Left cardiac atrium (tissue), 4 donors: Measurements from ENCODE around the gene XYLB. TPM values are rescaled to one million over a fixed set of nuclear protein-coding genes. Genes with fewer than 3 reads are reported as not detected.
"Not testable (repeated sequence)": the region's sequence is repeated elsewhere in the genome, so short reads cannot be mapped to it uniquely, and the experiment has no call there.

Experiments
- ATAC-seq, 2 donors: fragments of 200-7000 bp; cut with Tn5 transposase; one replicate each; pipeline ENCODE4 v1.9.1; 2020; ENCODE audit warnings: mild to moderate bottlenecking in 2 of 2, moderate library complexity in 2 of 2
- DNase-seq: peaks from one replicate; pipeline ENCODE4 v3.0.0-alpha.2; 2020
- intact Hi-C, 2 donors: fragments of 100-400 bp; cut with DNase I; formaldehyde crosslinking; loops; one replicate each; pipeline versions ENCODE4 v1.14.1 to v1.15.1; 2022 to 2023
- long read RNA-seq: library from polyadenylated mRNA; unstranded; transcript quantifications from one replicate; pipeline ENCODE4 v2.0.0, GENCODE V29; 2021
- total RNA-seq, 2 donors: library from RNA; stranded (reverse); fragmentation: NEBNext Ultra II Directional; extraction: Animal tissue kit (Norgen Biotek cat#: 25700); gene quantifications; one replicate each; pipeline ENCODE4 v1.2.1, GENCODE V29; 2021
- donor health status: DM: no; HTN: yes; CAD: no.
- donor health status: DM: no; HTN: yes; CAD: no; lungs with severe emphysema.
- donor health status: DM: yes; HTN: yes; CAD: no.
- donor health status: Dilated cardiomyopathy.

The XYLB gene
- total RNA-seq = 1 to 10 TPM; 1.6 TPM
- long read RNA-seq, partial matches to known transcripts = 0 of 1 reads
- long read RNA-seq, other reads (novel, unspliced or antisense) = 1 of 1 reads

DNA sequence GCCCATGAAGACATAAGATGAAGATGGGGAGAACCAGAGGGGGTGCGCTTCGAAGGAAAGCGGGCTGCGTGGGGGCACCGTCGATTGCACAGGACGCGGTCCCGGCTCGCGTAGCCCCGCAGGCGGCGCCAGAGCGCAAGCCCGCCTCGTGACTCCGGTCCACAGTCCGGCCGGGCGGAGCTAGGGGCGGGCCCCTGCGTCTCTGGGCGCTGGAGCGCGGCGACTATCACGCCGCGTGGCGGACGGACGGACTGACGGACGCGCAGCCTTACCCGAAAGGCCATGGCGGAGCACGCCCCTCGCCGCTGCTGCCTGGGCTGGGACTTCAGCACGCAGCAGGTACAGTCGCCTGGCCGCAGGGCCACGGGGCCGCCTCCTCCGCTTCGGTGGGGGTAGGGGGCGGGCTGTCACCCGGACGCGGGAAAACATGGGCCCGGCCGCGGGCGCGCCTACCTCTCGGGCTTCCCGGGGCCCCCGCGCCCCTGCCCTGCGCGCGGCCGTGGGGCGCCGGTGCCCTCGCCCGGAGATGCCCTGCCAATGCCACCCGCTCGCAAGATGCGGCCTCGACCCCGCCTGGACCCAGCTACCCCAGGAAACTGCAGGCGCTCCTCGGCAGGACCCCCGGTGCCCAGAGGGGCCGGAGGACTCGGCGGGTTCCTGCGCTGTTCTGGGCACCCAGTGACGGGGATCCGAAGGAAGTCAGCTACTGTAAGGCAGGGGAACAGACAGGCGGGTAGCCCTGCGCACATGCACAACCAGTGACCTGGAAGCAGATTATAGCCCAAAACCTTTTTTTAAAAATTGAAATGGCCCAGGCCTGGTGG, at the start of gene XYLB:
Gene XYLB (plus strand): TSS at position 199 of the 824 bp plus-strand sequence. CDS start 84 bp downstream, at position 283.
- ATAC-seq (peak; percentile 99), DNase-seq (peak; percentile 92)
- intact Hi-C loops = loop anchor here (2.0 to 5.0 kb wide), 3 partner anchors 131 to 229 kb away; no protein-coding TSS in a partner anchor

DNA sequence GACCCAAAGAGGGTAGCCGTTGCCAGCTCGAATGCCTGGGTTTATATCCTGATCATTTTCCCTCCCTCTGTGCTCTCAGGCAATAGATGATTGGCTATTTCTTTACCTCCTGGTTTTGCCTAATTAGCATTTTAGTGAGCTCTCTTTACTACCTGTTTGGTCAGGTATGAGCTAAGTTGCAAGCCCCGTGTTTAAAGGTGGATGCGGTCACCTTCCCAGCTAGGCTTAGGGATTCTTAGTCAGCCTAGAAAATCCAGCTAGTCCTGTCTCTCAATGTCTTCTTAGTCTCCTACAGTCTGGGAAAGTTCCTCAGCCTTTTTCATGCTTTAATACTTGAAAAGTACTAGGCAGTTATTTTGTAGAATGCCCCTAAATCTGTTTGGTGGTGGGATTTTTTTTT, 49.5 kb upstream of the XYLB start:
- ATAC-seq, intact Hi-C loops, DNase-seq: not testable (repeated sequence)

- DNase-seq = no peak
- ATAC-seq = no peak
- intact Hi-C loops = no loop called here
Measured at GRCh38 chr3:38297537-38297936, 49.0 kb upstream of the XYLB start.

DNA sequence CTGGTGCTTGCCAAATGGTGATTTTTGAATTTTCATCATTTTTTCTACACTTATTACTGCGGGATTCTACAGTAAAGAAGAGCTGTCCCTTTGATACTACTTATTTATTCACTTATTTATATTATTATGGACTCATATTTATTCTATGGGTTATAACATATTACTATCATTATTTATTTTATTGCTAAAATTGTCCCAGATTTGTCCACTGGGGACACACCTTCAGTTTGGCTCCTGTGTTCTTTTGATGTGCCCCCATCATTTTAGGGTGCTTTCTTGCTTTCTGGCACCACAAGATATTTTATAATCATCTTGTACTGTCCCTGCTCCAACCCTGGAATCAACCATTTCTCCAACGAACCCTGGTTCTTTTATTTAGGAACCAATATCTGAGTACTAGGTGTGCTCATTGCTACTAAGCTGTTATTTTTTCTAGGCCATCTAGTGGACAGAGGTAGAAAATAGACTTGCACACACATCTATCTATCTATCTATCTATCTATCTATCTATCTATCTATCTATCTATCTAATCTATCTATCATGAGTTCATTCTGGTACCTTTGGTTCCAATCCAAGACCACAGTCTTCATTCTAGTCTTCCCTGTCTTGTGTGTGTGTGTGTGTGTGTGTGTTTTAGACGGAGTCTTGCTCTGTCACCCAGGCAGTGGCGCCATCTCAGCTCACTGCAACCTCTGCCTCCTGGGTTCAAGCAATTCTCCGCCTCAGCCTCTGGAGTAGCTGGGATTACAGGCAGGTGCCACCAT, 48.5 kb upstream of the XYLB start:
- intact Hi-C loops = no loop called here
- ATAC-seq = no peak

DNA sequence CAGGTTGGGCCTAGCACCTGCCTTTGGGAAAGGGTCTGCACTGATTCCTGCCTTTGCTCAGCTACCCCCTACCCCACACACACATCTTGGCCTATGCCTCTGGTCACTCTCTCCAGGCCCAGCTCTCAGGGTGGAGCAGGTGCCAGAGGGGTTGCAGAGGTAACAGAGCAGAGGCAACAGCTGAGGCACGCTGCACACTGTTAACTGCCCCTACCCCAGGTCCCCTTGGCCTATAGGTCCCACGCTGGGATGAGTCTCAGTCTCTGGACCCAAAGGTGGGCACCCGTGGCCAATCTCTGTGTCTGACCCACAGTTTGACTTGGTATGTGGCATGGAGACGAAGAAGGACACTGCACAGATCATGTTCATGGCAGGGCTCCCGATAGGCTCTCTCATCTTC, 39.6 kb upstream of the XYLB start:
- ATAC-seq = no peak
- intact Hi-C loops = no loop called here
- DNase-seq = no peak

More for the DNA sequence above, 48.5 kb upstream of the XYLB start:
- DNase-seq = no peak

- DNase-seq (no peak), ATAC-seq (no peak)
- intact Hi-C loops = no loop called here
Measured at GRCh38 chr3:38307599-38307998, 39.0 kb upstream of the XYLB start.

GRCh38 chr3:38308456-38308855, 38.1 kb upstream of the XYLB start:
- intact Hi-C loops = no loop called here
- ATAC-seq = no peak
- no peak for DNase-seq

GRCh38 chr3:38311476-38311875, 35.1 kb upstream of the XYLB start:
- intact Hi-C loops = no loop called here
- DNase-seq = no peak
- no peak for ATAC-seq

DNA sequence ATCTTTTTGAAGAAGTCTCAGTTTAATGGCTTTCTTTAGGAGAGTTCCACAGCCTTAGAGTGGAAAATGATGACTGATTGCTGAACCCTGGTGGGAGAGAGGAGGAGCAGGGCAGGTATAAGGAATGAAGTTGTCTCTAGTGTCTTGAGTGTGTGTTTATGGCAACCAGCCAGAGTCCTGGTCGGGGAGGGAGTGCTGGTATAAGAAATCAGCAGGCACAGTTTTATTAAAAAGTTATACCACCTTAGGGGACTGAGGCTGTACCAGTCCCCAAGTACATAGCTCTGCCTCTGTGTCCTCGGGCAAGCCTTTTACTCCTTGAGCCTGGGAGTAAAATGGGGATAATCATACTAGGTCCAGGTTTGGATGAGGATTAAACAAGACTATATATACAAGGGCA, 34.6 kb upstream of the XYLB start:
- no peak for ATAC-seq
- no peak for DNase-seq
- intact Hi-C loops = no loop called here

GRCh38 chr3:38312356-38312755, 34.2 kb upstream of the XYLB start:
- ATAC-seq = no peak
- intact Hi-C loops = no loop called here
- DNase-seq = no peak

DNA sequence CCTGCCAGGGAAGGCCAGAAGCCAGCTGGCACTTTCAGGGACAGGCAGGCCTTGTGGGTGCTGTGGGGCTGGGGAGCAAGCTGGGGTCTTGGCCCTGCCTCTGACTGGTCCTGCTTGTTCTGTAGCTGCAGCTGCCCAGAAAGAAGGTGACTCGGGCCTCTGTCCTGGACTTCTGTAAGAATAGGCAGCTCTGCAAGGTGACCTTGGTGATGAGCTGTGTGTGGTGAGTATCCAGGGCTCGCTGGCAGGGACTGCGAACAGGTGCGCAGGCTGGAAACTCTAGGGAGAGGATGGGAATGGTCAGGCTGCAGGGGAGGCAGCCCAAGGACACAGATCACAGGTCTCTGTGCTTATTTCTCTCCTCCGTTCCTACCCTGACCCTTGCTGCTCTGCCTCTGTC, 33.3 kb upstream of the XYLB start:
- no peak for ATAC-seq
- DNase-seq = no peak
- intact Hi-C loops = no loop called here

- intact Hi-C loops = no loop called here
- no peak for ATAC-seq
Measured at GRCh38 chr3:38313695-38314094, 32.9 kb upstream of the XYLB start.

GRCh38 chr3:38314112-38314763, 32.3 kb upstream of the XYLB start:
- ATAC-seq = no peak
- intact Hi-C loops = no loop called here
- DNase-seq = no peak

More at GRCh38 chr3:38313695-38314094, 32.9 kb upstream of the XYLB start:
- DNase-seq = no peak

- intact Hi-C loops = no loop called here
- no peak for ATAC-seq
Measured at GRCh38 chr3:38314764-38315487, 31.7 kb upstream of the XYLB start.

DNA sequence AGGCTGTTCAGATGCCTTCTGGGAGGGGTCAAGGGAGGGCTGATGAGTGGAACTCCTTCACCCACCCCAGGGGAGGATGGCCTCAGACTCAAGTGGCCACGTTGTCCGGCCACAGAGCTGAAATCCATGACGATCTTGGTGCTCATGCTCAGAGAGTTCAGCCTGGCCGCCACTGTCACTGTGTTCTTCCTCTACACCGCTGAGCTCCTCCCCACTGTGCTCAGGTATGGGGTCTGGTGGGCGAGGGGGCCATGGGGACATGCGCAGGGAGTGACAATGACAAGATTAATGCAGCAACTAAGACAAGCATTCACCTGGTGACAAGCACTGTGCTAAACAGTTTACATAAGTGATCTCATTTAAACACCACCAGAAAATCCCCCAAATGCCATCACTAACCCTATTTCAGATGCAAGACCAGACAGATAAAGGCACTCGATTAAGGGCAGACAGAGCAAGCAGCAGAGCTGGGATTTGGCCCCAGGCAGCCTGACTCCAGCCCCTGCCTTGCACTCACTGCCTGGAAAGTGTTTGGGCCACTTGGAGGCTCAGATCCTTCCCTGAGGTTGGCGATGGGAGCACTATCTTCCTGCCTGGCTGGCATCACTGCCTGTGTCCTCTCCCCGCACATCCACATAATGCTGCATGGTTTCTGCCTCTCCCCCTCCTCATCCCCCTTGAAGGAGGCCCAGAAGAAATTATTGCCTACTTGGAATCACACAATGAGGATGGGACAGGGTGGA, 30.9 kb upstream of the XYLB start:
- intact Hi-C loops = no loop called here
- DNase-seq (no peak), ATAC-seq (no peak)

More at GRCh38 chr3:38314764-38315487, 31.7 kb upstream of the XYLB start:
- DNase-seq = no peak

DNA sequence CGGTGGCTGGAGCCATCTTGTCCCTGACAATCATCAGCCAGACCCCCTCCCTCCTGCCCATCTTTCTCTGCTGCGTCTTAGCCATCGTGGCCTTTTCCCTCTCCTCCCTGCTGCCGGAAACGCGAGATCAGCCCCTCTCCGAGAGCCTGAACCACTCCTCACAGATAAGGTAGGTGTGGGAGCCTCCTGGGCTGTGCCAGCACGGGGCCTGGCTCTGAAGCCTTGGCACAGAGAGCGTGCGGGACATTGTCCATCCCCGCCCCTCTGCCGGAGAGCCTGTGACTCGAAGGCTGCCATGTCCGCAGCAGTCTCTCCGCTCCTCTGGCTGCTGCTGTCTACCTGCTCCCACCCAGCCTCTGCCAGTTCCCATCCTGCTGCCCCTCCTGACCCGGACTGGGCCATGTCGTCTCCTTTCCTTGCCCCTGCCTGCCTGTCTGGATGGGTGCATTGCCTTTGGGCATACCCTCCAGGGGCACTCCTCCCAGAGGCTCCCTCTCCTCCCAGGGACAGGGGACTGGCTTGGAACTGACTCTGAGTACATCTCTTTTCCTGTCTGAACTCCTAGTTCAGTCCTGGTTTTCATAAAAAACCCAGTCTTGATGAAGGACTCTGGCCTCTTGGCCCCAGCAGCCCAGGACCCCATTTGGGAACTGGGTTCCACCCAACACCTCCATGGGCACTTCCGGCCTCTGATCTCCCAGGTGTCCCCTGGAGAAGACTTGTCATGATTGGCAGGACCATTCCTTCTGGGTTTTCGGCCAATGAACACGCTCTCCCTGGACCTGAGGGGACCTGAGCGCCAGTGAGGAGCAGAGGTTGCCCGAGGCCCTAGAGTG, 30.0 kb upstream of the XYLB start:
- intact Hi-C loops = no loop called here
- DNase-seq = no peak
- no peak for ATAC-seq

- intact Hi-C loops = no loop called here
- no peak for ATAC-seq
Measured at GRCh38 chr3:38317192-38317759, 29.3 kb upstream of the XYLB start.

More at GRCh38 chr3:38317192-38317759, 29.3 kb upstream of the XYLB start:
- DNase-seq = no peak
